Activated CD4-positive, alpha-beta T cell treated with anti-CD3 and anti-CD28 coated beads, Interleukin-2, amount 10 ng/mL, durations not matched to agents 7 days and 5 days (primary cell): ENCODE measurements around the gene TBC1D14. TPM values are rescaled to one million over a fixed set of nuclear protein-coding genes. Genes with fewer than 3 reads are reported as not detected.
"Not testable (repeated sequence)": the region's sequence is repeated elsewhere in the genome, so short reads cannot be mapped to it uniquely, and the experiment has no call there.

Source experiments
- CTCF ChIA-PET: fragments of 350-600 bp; sonication (Branson Sonifier 250); formaldehyde crosslinking; loops from one replicate; lab custom pipeline; 2021; ENCODE audit warnings: antibody characterized with exemption; lab: Charles Lee
- POLR2A ChIA-PET: fragments of 350-600 bp; sonication (Branson Sonifier 250); formaldehyde crosslinking; loops from one replicate; lab custom pipeline; 2021; ENCODE audit warnings: antibody characterized with exemption; lab: Charles Lee
- DNase-seq: peaks from one replicate; pipeline ENCODE4 v3.0.0-alpha.2; 2020
- H3K27ac Mint-ChIP-seq: one replicate; pipeline ENCODE4 v1.8.0; 2021; ENCODE audit warnings: mild to moderate bottlenecking, moderate library complexity, mixed read lengths
- H3K27me3 Mint-ChIP-seq: one replicate; pipeline ENCODE4 v1.8.0; 2021; ENCODE audit warnings: mixed read lengths
- H3K36me3 Mint-ChIP-seq: one replicate; pipeline ENCODE4 v1.8.0; 2021; ENCODE audit warnings: low read depth, mixed read lengths
- H3K4me1 Mint-ChIP-seq: one replicate; pipeline ENCODE4 v1.8.0; 2021; ENCODE audit warnings: mixed read lengths
- H3K4me3 Mint-ChIP-seq: one replicate; pipeline ENCODE4 v1.8.0; 2021; ENCODE audit warnings: mild to moderate bottlenecking, moderate library complexity, mixed read lengths
- H3K9me3 Mint-ChIP-seq: one replicate; pipeline ENCODE4 v1.8.0; 2021; ENCODE audit warnings: mixed read lengths
- total RNA-seq, 2 experiments: library from RNA; stranded (reverse); gene quantifications; one replicate each; pipeline ENCODE4 v1.2.3, GENCODE V29; 2021

Gene TBC1D14
- total RNA-seq, 2 experiments from 2014 or later, result 50.1 to 50.2 TPM

DNA sequence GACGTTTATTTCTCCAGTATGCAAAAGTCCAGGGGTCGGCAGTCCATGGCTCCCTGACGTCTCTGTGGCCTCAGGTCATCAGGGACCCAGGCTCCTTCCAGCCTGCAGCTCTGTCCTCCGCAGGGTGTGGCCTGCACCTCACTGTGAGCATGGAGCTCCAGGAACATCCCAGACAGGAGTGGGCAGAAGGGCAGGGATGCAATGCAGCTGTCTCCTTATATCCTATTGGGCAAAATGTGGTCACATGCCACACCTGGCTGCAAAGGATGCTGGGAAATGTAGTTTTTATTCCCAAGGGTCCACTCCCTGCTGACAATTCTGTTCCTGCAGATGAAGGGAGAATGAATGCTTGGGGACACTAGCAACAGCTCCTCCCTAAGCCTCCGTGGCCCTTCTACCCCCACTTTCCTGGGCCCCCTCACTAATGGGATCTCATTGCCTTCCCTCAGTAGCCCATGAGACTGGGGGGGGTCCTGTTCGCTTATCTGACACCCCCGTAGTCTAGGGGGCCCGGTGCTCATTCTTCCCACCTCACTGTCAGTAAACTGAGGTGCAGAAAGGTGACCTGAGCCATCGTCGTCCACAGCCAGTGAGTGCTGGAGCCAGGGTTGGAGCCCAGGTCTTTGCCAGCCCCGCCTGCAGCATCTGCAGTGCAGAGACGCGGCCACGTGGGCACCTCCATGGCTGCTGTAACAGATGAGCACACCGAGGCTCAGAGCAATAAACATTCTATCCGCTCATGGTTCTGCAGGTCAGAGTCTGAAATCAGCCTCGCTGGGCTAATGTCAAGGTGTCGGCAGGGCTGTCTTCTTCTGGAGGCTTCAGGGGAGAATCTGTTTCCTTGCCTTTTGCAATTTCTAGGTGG, 164.1 kb downstream of the TBC1D14 start:
- Mint-ChIP-seq H3K27me3 (peaks cover 11% of the 10 kb centered on the region), H3K9me3 (no peaks in the 10 kb centered on the region), H3K4me3 (no peak overlapping the region), H3K36me3 (no peaks in the 10 kb centered on the region), H3K27ac (no peak overlapping the region), H3K4me1 (peaks cover 14% of the 10 kb centered on the region)
- DNase-seq, result peak; percentile 21
- ChIA-PET POLR2A (interaction anchor here (0.6 kb wide), 1 partner anchor 76 kb away, joined by 3 read pairs; no protein-coding TSS in a partner anchor), CTCF (interaction anchor here (0.6 to 1.1 kb wide), 2 partner anchors 8 to 31 kb away, joined by 3 read pairs; partner anchors contain the start of gene TADA2B)

DNA sequence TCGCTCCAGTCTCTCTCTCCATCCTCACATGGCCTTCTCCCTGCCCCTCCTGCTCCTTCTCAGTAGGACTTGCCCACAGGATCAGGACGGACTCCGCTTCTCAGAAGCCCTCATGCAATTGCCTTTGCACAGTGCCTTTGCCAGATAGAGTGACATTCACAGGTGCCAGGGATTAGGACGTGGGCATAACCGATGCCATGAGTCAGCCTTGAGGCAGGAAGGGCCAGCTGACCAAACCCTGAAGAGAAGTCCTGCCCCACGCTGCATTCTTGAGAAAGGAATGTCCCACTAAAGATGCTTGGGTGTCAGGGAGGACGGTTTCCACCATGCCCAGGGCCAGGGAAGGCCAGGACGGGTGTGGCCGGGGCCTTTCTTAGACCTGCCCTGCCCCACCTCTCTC, 164.8 kb downstream of the TBC1D14 start:
- ChIA-PET POLR2A (no interaction called here), CTCF (no interaction called here)
- no peak for DNase-seq
- no peaks in the 10 kb centered on the region for H3K36me3 Mint-ChIP-seq
- peaks cover 10% of the 10 kb centered on the region for H3K4me1 Mint-ChIP-seq
- H3K27me3 Mint-ChIP-seq, result peaks cover 13% of the 10 kb centered on the region
- no peak overlapping the region for H3K4me3 Mint-ChIP-seq
- no peak overlapping the region for H3K27ac Mint-ChIP-seq
- no peaks in the 10 kb centered on the region for H3K9me3 Mint-ChIP-seq

DNA sequence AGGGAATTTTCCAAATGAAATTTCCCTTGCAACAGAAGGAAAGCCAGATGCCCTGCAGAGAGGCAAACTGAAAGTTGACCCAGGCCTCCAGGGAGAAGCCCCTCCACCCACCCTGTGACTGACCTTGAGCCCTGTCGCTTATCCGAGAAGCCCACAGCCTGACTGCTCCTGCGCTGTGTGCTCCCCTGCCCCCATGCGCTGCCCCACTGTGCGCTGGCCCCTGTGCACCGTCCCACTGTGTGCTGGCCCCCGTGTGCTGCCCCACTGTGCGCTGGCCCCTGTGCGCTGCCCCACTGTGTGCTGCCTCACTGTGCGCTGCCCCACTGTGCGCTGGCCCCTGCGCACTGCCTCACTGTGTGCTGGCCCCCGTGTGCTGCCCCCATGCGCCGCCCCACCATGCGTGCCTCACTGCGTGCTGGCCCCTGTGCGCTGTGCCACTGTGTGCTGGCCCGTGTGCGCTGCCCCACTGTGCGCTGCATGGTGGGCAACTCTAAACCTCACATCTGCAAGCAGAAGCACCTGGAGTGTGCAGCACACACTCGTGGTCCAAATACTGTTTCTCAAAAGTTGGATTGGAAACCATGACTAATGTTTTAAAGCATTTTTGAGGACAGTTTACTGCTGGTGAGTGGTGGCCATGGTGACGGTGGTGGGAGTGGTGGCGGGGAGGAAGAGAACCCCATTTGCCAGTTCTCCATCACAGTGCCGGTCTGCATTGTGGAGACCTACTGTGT, 166.5 kb downstream of the TBC1D14 start:
- H3K27me3 Mint-ChIP-seq, result peaks cover 28% of the 10 kb centered on the region
- CTCF ChIA-PET, result no interaction called here
- no peak overlapping the region for H3K4me3 Mint-ChIP-seq
- H3K4me1 Mint-ChIP-seq, result peaks cover 1% of the 10 kb centered on the region
- H3K36me3 Mint-ChIP-seq, result no peaks in the 10 kb centered on the region
- POLR2A ChIA-PET, result no interaction called here
- no peaks in the 10 kb centered on the region for H3K9me3 Mint-ChIP-seq
- no peak for DNase-seq
- no peak overlapping the region for H3K27ac Mint-ChIP-seq

DNA sequence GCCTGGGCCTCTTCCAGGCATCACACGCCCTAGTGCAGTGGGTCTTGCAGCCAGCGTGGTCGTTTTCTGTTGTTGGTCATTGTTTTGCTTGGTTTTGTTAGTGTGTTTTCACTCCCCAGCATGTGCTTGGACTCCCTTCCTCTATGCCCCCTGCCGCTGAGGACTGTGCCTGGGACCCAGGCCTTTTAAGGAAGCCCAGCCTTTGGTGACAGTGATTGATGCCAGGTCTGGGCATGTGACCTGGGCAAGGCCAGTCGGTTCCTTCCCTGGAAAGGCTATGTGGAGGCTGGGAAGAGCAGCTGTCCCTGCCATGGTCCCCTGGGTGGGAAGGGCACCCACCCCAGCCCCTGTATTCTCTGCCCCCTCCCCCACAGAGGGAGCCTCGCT, 167.1 kb downstream of the TBC1D14 start:
- H3K9me3 Mint-ChIP-seq, result no peaks in the 10 kb centered on the region
- POLR2A ChIA-PET, result no interaction called here
- CTCF ChIA-PET, result interaction anchor here (0.6 kb wide), 1 partner anchor 167 kb away, joined by 5 read pairs; the partner anchor contains the start of gene TBC1D14

DNA sequence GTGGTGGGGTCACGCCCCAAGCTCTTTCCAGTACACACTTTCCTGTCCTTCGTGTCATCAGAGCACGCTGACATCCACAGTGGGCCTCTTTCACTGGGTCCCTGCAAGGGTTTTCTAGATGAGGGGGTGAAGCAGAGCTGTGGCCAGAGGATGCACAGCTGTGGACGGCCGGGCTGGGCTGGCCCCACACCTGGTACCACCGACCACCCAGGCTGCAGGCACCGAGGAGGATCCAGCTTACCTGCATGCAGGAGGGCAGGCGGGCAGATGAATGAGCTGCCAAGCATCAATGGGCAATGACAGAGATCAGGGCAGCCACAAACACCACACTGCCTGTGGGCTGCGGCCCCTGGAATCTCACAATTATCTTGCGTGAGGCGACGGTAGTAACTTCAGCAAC, 167.7 kb downstream of the TBC1D14 start:
- no peaks in the 10 kb centered on the region for H3K9me3 Mint-ChIP-seq

More for the DNA sequence above, 167.1 kb downstream of the TBC1D14 start:
- Mint-ChIP-seq H3K27ac (no peak overlapping the region), H3K4me1 (peaks cover 1% of the 10 kb centered on the region), H3K36me3 (no peaks in the 10 kb centered on the region), H3K27me3 (peaks cover 33% of the 10 kb centered on the region), H3K4me3 (no peak overlapping the region)
- DNase-seq, result no peak

DNA sequence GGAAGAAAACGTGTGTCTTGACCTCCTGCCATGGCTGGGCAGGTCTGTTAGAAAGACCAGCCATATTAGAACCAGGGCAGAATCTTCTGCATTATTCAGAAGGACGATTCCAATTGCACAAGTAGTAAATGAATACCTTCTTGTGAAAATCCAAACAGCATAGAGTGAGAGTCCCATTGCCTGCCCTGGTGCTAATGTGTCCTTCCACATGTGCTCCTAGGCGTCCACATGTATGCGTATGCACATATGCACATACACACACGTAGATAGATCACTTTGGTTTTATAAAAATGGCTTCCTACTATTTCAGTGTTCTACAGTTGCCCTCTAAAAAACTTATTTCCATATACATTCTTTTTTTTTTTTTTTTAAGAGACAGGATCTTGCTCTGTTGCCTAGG, 168.4 kb downstream of the TBC1D14 start:
- ChIA-PET POLR2A (no interaction called here), CTCF (interaction anchor here (0.7 kb wide), 2 partner anchors 35 to 959 kb away, joined by 3 to 4 read pairs; a partner anchor contains a TSS)

More for the DNA sequence above, 167.7 kb downstream of the TBC1D14 start:
- ChIA-PET CTCF (interaction anchor here (0.6 kb wide), 2 partner anchors 111 to 168 kb away, joined by 3 to 5 read pairs; partner anchors contain the start of gene TBC1D14), POLR2A (no interaction called here)
- no peaks in the 10 kb centered on the region for H3K36me3 Mint-ChIP-seq
- no peak overlapping the region for H3K4me3 Mint-ChIP-seq
- H3K4me1 Mint-ChIP-seq, result peaks cover 1% of the 10 kb centered on the region
- no peak for DNase-seq
- no peak overlapping the region for H3K27ac Mint-ChIP-seq
- H3K27me3 Mint-ChIP-seq, result peaks cover 34% of the 10 kb centered on the region

DNA sequence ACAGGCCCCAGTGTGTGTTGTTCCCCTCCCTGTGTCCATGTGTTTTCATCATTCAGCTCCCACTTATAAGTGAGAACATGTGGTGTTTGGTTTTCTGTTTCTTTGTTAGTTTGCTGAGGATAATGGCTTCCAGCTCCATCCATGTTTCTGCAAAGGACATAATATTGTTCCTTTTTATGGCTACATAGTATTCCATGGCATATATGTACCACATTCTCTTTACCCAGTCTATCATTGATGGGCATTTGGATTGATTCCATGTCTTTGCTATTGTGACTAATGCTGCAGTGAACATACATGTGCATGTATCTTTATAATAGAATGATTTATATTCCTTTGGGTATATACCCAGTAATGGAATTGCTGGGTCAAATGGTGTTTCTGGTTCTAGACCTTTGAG, 169.9 kb downstream of the TBC1D14 start:
- H3K27ac Mint-ChIP-seq, H3K36me3 Mint-ChIP-seq, H3K4me3 Mint-ChIP-seq, H3K9me3 Mint-ChIP-seq, DNase-seq, POLR2A ChIA-PET, H3K4me1 Mint-ChIP-seq: not testable (repeated sequence)
- CTCF ChIA-PET, result interaction anchor here (1.9 kb wide), 1 partner anchor 9 kb away, joined by 6 read pairs; no protein-coding TSS in a partner anchor
- peaks cover 43% of the 10 kb centered on the region for H3K27me3 Mint-ChIP-seq

More for the DNA sequence above, 168.4 kb downstream of the TBC1D14 start:
- DNase-seq, result no peak
- Mint-ChIP-seq H3K27ac (no peak overlapping the region), H3K27me3 (peaks cover 33% of the 10 kb centered on the region), H3K36me3 (no peaks in the 10 kb centered on the region), H3K9me3 (no peaks in the 10 kb centered on the region), H3K4me1 (peaks cover 1% of the 10 kb centered on the region), H3K4me3 (no peak overlapping the region)

DNA sequence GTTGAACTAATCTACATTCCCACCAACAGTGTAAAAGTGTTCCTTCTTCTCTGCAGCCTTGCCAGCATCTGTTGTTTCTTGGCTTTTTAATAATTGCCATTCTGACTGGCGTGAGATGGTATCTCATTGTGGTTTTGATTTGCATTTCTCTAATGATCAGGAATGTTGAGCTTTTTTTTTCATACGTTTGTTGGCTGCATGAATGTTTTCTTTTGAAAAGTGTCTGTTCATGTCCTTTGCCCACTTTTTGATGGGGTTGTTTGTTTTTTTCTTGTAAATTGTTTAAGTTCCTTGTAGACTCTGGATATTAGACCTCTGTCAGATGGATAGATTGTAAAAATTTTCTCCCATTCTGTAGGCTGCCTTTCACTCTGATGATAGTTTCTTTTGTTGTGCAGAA, 170.3 kb downstream of the TBC1D14 start:
- DNase-seq, H3K4me3 Mint-ChIP-seq, H3K36me3 Mint-ChIP-seq, H3K4me1 Mint-ChIP-seq, H3K9me3 Mint-ChIP-seq, POLR2A ChIA-PET, H3K27ac Mint-ChIP-seq: not testable (repeated sequence)
- H3K27me3 Mint-ChIP-seq, result peaks cover 46% of the 10 kb centered on the region
- CTCF ChIA-PET, result interaction anchor here (1.1 to 1.9 kb wide), 2 partner anchors 9 to 11 kb away, joined by 3 to 6 read pairs; no protein-coding TSS in a partner anchor

Other genes starting within 250 kb of the TBC1D14 start
- gene S100P, start 215.9 kb upstream of the TBC1D14 start, total RNA-seq, result 1 to 10 TPM; 5.3 to 7.2 TPM
- gene MRFAP1L1, start 200.0 kb upstream of the TBC1D14 start, total RNA-seq, result 10 to 100 TPM; 74.5 to 74.9 TPM
- 10 to 100 TPM; 16.6 to 17.6 TPM for gene BLOC1S4, start 193.7 kb upstream of the TBC1D14 start, total RNA-seq
- 10 to 100 TPM; 16.5 to 17.3 TPM for gene KIAA0232, start 127.1 kb upstream of the TBC1D14 start, total RNA-seq
- 10 to 100 TPM; 25.5 to 26.1 TPM for gene TADA2B, start 133.5 kb downstream of the TBC1D14 start, total RNA-seq
- 10 to 100 TPM; 34.8 to 35.4 TPM for gene GRPEL1, start 158.2 kb downstream of the TBC1D14 start, total RNA-seq